ENCODE measurements around the gene TEX55. TPM values are rescaled to one million over a fixed set of nuclear protein-coding genes. Genes with fewer than 3 reads are reported as not detected.
"Not testable (repeated sequence)": the region's sequence is repeated elsewhere in the genome, so short reads cannot be mapped to it uniquely, and the experiment has no call there.

Gene TEX55
- total RNA-seq, 3 donors from 2014 or later, result not detected

DNA sequence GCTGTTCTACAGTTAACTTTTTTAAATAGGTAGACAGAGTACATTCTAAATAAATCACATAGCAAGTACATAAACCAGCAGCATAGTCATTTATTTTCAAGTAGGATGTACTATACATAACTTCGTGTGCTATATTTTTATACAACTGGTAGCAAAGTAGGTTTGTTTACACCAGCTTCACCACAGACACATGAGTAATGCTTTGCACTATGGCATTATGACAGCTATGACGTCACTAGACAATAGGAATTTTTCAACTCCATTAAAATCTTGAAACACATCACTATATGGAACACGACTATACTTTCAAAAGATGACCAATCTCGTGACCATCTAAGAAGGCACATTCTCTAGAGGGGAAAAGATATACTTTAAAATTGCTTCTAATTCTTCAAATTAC, 3.5 kb downstream of the TEX55 start:
- H3K4me1 ChIP-seq (ENCODE audit: low read depth), result no peaks in the 10 kb centered on the region
- H3K9me3 ChIP-seq, result peaks cover 3% of the 10 kb centered on the region
- DNase-seq, result no peak
- no peak overlapping the region for H3K4me3 ChIP-seq
- TF ChIP-seq, protein P1, sequence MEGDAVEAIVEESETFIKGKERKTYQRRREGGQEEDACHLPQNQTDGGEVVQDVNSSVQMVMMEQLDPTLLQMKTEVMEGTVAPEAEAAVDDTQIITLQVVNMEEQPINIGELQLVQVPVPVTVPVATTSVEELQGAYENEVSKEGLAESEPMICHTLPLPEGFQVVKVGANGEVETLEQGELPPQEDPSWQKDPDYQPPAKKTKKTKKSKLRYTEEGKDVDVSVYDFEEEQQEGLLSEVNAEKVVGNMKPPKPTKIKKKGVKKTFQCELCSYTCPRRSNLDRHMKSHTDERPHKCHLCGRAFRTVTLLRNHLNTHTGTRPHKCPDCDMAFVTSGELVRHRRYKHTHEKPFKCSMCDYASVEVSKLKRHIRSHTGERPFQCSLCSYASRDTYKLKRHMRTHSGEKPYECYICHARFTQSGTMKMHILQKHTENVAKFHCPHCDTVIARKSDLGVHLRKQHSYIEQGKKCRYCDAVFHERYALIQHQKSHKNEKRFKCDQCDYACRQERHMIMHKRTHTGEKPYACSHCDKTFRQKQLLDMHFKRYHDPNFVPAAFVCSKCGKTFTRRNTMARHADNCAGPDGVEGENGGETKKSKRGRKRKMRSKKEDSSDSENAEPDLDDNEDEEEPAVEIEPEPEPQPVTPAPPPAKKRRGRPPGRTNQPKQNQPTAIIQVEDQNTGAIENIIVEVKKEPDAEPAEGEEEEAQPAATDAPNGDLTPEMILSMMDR (IDR thresholded peaks at IDR 0.05), result no peak
- no peak for ATAC-seq
- no peaks in the 10 kb centered on the region for H3K36me3 ChIP-seq (ENCODE audit: low read depth)
- intact Hi-C loops (cut with DNase I, micrococcal nuclease), result no loop called here

GRCh38 chr3:119156868-119157267, 10.9 kb downstream of the TEX55 start:
- TF ChIP-seq, protein P1 (IDR thresholded peaks at IDR 0.05), result no peak
- DNase-seq (no peak), ATAC-seq (no peak)
- no peaks in the 10 kb centered on the region for H3K36me3 ChIP-seq (ENCODE audit: low read depth)
- peaks cover 3% of the 10 kb centered on the region for H3K9me3 ChIP-seq
- intact Hi-C loops (cut with DNase I, micrococcal nuclease), result no loop called here
- H3K4me3 ChIP-seq, result no peak overlapping the region
- no peaks in the 10 kb centered on the region for H3K4me1 ChIP-seq (ENCODE audit: low read depth)

DNA sequence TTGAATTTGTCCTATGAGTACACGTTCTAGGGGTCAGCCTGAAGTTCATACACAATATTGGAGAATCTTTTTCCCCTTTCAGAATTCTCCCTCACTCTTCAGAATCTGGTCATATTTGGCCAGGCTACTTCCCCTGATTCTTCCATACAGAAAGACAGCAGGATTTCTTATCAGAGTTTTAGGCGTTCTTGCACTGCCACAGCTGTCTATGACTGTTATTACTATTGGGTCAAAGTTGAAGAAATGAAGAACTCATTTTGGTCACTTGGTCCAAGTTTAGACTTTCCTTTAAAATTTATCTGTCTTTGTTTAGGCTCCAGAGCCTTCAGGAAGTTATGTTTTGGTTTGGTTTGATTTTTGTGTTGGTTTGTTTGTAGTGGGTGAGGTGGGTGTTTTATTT, 12.0 kb downstream of the TEX55 start:
- TF ChIP-seq, protein P1 (IDR thresholded peaks at IDR 0.05), result no peak
- H3K4me3 ChIP-seq, result no peak overlapping the region
- no peaks in the 10 kb centered on the region for H3K36me3 ChIP-seq (ENCODE audit: low read depth)
- ATAC-seq (no peak), DNase-seq (no peak)
- no peaks in the 10 kb centered on the region for H3K4me1 ChIP-seq (ENCODE audit: low read depth)
- intact Hi-C loops (cut with DNase I, micrococcal nuclease), result no loop called here
- peaks cover 3% of the 10 kb centered on the region for H3K9me3 ChIP-seq

- Histone ChIP-seq H3K9me3 (no peaks in the 10 kb centered on the region), H3K4me3 (no peak overlapping the region), H3K36me3 (ENCODE audit: low read depth) (no peaks in the 10 kb centered on the region), H3K4me1 (ENCODE audit: low read depth) (no peaks in the 10 kb centered on the region)
- intact Hi-C loops (cut with DNase I, micrococcal nuclease), result no loop called here
- TF ChIP-seq, protein P1 (IDR thresholded peaks at IDR 0.05), result no peak
- ATAC-seq (peak; percentile 30), DNase-seq (no peak)
These were observed 14.4 kb downstream of the TEX55 start for GRCh38 chr3:119160361-119160760.

DNA sequence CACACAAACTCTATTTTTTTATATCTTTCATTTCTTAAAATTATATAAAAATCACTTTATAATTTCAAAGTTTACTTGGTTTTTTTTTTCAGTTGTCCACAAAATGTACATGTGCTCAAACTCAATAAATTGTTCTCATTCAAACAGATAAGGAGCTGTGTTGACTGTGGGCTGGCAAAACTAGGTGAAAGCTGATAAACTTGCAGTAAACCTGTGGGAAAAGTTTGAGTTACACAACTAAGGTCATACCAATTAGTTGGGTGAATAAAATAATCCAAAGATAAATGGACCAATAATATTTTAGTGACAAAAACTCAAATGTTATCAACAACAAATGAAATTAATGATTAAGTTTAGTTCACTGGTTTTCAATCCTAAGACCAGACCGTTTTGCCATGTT, 14.8 kb downstream of the TEX55 start:
- ATAC-seq (no peak), DNase-seq (no peak)
- TF ChIP-seq, protein P1 (IDR thresholded peaks at IDR 0.05), result no peak
- Histone ChIP-seq H3K4me1 (ENCODE audit: low read depth) (no peaks in the 10 kb centered on the region), H3K36me3 (ENCODE audit: low read depth) (no peaks in the 10 kb centered on the region), H3K4me3 (no peak overlapping the region), H3K9me3 (no peaks in the 10 kb centered on the region)
- intact Hi-C loops (cut with DNase I, micrococcal nuclease), result no loop called here

DNA sequence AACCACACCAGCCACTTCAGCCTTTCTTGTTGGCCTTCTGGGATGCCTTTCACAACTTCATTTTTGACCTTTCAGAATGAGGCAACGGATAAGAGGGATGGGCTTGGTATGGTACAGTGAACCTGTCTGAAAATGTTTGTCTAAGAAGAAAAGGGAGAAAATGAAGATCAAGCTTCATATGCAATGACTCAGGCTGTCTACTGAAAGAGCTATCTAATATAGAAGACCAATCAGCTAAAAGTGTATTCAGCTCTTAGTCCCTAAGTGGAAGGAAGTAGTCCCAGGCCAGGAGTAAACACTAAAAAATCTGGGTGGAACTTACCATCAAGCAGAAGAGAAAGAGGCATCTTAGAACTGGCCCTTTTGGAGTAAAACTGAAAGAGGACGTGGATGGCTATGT, 15.3 kb downstream of the TEX55 start:
- intact Hi-C loops (cut with DNase I, micrococcal nuclease), result no loop called here

GRCh38 chr3:119164745-119165144, 18.8 kb downstream of the TEX55 start:
- H3K4me1 ChIP-seq (ENCODE audit: low read depth); H3K36me3 ChIP-seq (ENCODE audit: low read depth); DNase-seq; H3K4me3 ChIP-seq; intact Hi-C loops (cut with DNase I, micrococcal nuclease); ATAC-seq; H3K9me3 ChIP-seq: not testable (repeated sequence)

More for the DNA sequence above, 15.3 kb downstream of the TEX55 start:
- DNase-seq, result no peak
- TF ChIP-seq, protein P1 (IDR thresholded peaks at IDR 0.05), result no peak
- no peaks in the 10 kb centered on the region for H3K36me3 ChIP-seq (ENCODE audit: low read depth)
- no peaks in the 10 kb centered on the region for H3K4me1 ChIP-seq (ENCODE audit: low read depth)
- no peaks in the 10 kb centered on the region for H3K9me3 ChIP-seq
- no peak overlapping the region for H3K4me3 ChIP-seq
- ATAC-seq, result no peak
